OCI-LY7 (cell line): Measurements from ENCODE around the gene PFKFB2. TPM values are rescaled to one million over a fixed set of nuclear protein-coding genes. Genes with fewer than 3 reads are reported as not detected.

Experiments
- BruUV-seq: library from RNA; stranded (reverse); fragments of 400-500 nt; replicated peaks from 2 replicates; lab custom pipeline; 2021; lab: Mats Ljungman, UMichigan
- CTCF ChIA-PET: fragments of 300-600 bp; sonication (Branson Sonifier 250); formaldehyde crosslinking; loops from one replicate; lab custom pipeline; 2022; ENCODE audit warnings: antibody characterized with exemption; ENCODE audit not compliant: unreplicated experiment; lab: Charles Lee
- POLR2A ChIA-PET: fragments of 300-600 bp; sonication (Branson Sonifier 250); formaldehyde crosslinking; loops from one replicate; lab custom pipeline; 2022; ENCODE audit warnings: antibody characterized with exemption; lab: Charles Lee
- DNase-seq: peaks from one replicate; pipeline ENCODE4 v3.0.0-alpha.2; 2015; ENCODE audit warnings: low spot score
- H2AFZ ChIP-seq: fragments of 200-600 bp; sonication (generic), shearing (Covaris generic); 2 replicates; pipeline ENCODE4 v1.6.1; 2014; ENCODE audit warnings: mild to moderate bottlenecking, antibody characterized with exemption, low read length, moderate library complexity
- H3K27ac ChIP-seq: fragments of 200-600 bp; sonication (generic); 2 replicates; pipeline ENCODE4 v1.5.1; 2014; ENCODE audit warnings: mixed run types, low read depth, mild to moderate bottlenecking, moderate library complexity, low read length, inconsistent platforms; ENCODE audit not compliant: poor library complexity, severe bottlenecking
- H3K36me3 ChIP-seq: fragments of 200-600 bp; sonication (generic); 2 replicates; pipeline ENCODE4 v1.6.1; 2014; ENCODE audit warnings: mild to moderate bottlenecking, antibody characterized with exemption, low read length, moderate library complexity, mixed read lengths; ENCODE audit not compliant: insufficient read depth
- H3K4me1 ChIP-seq: fragments of 200-600 bp; sonication (generic); 2 replicates; pipeline ENCODE4 v1.5.1; 2014; ENCODE audit warnings: mild to moderate bottlenecking, low read length; ENCODE audit not compliant: insufficient read depth, poor library complexity, severe bottlenecking
- H3K4me2 ChIP-seq: fragments of 200-600 bp; sonication (generic); 2 replicates; pipeline ENCODE4 v1.6.1; 2014; ENCODE audit warnings: mild to moderate bottlenecking, low read length
- H3K4me3 ChIP-seq: fragments of 200-600 bp; sonication (generic); 2 replicates; pipeline ENCODE4 v1.5.1; 2014; ENCODE audit warnings: mild to moderate bottlenecking, low read depth, low read length; ENCODE audit not compliant: poor library complexity, severe bottlenecking
- H3K79me2 ChIP-seq: fragments of 200-600 bp; sonication (generic); 2 replicates; pipeline ENCODE4 v1.6.1; 2016; ENCODE audit warnings: low read depth, mild to moderate bottlenecking, low read length, moderate library complexity, mixed read lengths; ENCODE audit not compliant: insufficient read depth
- H3K9me2 ChIP-seq: fragments of 200-600 bp; sonication (generic); 2 replicates; pipeline ENCODE4 v1.6.1; 2016; ENCODE audit warnings: mild to moderate bottlenecking, low read length, mixed read lengths; ENCODE audit not compliant: insufficient read depth
- H3K9me3 ChIP-seq: fragments of 200-600 bp; sonication (generic); 2 replicates; pipeline ENCODE4 v1.6.1; 2014; ENCODE audit warnings: mild to moderate bottlenecking, mixed run types, low read length, mixed read lengths
- H4K20me1 ChIP-seq: fragments of 200-600 bp; sonication (generic); 2 replicates; pipeline ENCODE4 v1.6.1; 2014; ENCODE audit warnings: mild to moderate bottlenecking, antibody characterized with exemption, low read length, moderate library complexity, mixed read lengths; ENCODE audit not compliant: insufficient read depth
- CTCF ChIP-seq: fragments of 200-600 bp; sonication (generic); conservative IDR thresholded peaks from 2 replicates; pipeline ENCODE4 v1.5.1; 2014; ENCODE audit warnings: mild to moderate bottlenecking, antibody characterized with exemption, low read length, moderate library complexity, mixed read lengths
- EZH2phosphoT487 ChIP-seq: fragments of 200-600 bp; sonication (generic); IDR thresholded peaks from 2 replicates; pipeline ENCODE4 v1.6.1; 2018; ENCODE audit warnings: low read depth, borderline replicate concordance, mild to moderate bottlenecking, mixed run types, antibody characterized with exemption, low read length, moderate library complexity, mixed read lengths
- intact Hi-C: fragments of 100-400 bp; cut with micrococcal nuclease; formaldehyde crosslinking; loops from one replicate; pipeline ENCODE4 v1.10.0; 2022; ENCODE audit not compliant: unreplicated experiment
- total RNA-seq, 2 experiments: library from RNA; depleted of rRNA in 1 of 2; stranded (reverse); fragments of >200 nt in 1 of 2; shearing (Covaris generic) in 1 of 2; gene quantifications; 2 replicates each; pipeline ENCODE4 v1.2.3, GENCODE V29; 2014 to 2022

The PFKFB2 gene
- total RNA-seq, 2 experiments from 2014 or later = 9.8 to 13.1 TPM

- Histone ChIP-seq H4K20me1 (no peaks in the 10 kb centered on the region), H3K27ac (no peak overlapping the region), H3K4me1 (no peaks in the 10 kb centered on the region), H3K9me2 (no peaks in the 10 kb centered on the region), H3K4me2 (no peak overlapping the region), H3K4me3 (no peak overlapping the region), H3K79me2 (no peaks in the 10 kb centered on the region), H2AFZ (no peak overlapping the region), H3K9me3 (no peaks in the 10 kb centered on the region), H3K36me3 (no peaks in the 10 kb centered on the region)
- no peak for TF ChIP-seq CTCF
- TF ChIP-seq EZH2phosphoT487 = no peak
- intact Hi-C loops = loop anchor here (10.0 kb wide), 1 partner anchor 65 kb away; no protein-coding TSS in a partner anchor
- POLR2A ChIA-PET = no interaction called here
- no peak for DNase-seq
- CTCF ChIA-PET = no interaction called here
- BruUV-seq = no TSS peak
Measured at GRCh38 chr1:207009182-207009850, 43.8 kb upstream of the PFKFB2 start.

DNA sequence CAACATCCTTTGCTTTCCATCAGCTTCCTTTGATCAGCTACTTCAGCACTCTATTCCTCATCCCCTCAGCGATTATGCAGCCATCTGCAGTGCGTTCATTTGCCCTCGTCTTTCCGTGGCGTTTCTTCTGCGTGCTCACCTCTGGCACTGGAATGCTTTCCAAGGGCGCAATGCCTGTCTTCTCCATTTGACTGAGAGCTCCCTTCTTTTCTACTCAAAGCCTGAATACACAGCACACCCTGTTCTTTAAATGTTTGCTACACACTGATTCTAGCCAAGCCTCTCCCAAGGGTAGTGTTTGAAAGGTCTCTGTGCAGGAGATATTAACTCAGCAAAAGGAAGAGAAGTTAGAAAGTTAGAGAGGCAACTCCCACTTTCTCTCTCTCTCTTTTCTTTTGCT is 43.1 kb upstream of the PFKFB2 start:
- BruUV-seq = no TSS peak
- Histone ChIP-seq H3K4me2 (no peak overlapping the region), H3K9me2 (no peaks in the 10 kb centered on the region), H3K36me3 (no peaks in the 10 kb centered on the region), H3K4me1 (no peaks in the 10 kb centered on the region), H3K27ac (no peak overlapping the region), H3K4me3 (no peak overlapping the region), H3K79me2 (no peaks in the 10 kb centered on the region), H3K9me3 (no peaks in the 10 kb centered on the region), H4K20me1 (no peaks in the 10 kb centered on the region), H2AFZ (no peak overlapping the region)
- TF ChIP-seq CTCF (no peak), EZH2phosphoT487 (no peak)
- ChIA-PET CTCF (no interaction called here), POLR2A (no interaction called here)
- DNase-seq = no peak
- intact Hi-C loops = loop anchor here (10.0 kb wide), 1 partner anchor 65 kb away; no protein-coding TSS in a partner anchor

GRCh38 chr1:207010726-207011125 is 42.3 kb upstream of the PFKFB2 start:
- intact Hi-C loops = no loop called here
- no peaks in the 10 kb centered on the region for H3K36me3 ChIP-seq
- ChIA-PET CTCF (no interaction called here), POLR2A (interaction anchor here (0.5 to 1.0 kb wide), 3 partner anchors 9 to 371 kb away, joined by 3 to 5 read pairs (median 5); no protein-coding TSS in a partner anchor)
- no TSS peak for BruUV-seq
- no peak for DNase-seq
- H4K20me1 ChIP-seq = no peaks in the 10 kb centered on the region
- no peaks in the 10 kb centered on the region for H3K79me2 ChIP-seq
- H3K9me2 ChIP-seq = no peaks in the 10 kb centered on the region
- no peaks in the 10 kb centered on the region for H3K9me3 ChIP-seq
- no peaks in the 10 kb centered on the region for H3K4me1 ChIP-seq
- no peak overlapping the region for H3K4me2 ChIP-seq
- H2AFZ ChIP-seq = no peak overlapping the region
- TF ChIP-seq EZH2phosphoT487 (no peak), CTCF (no peak)
- H3K27ac ChIP-seq = no peak overlapping the region
- H3K4me3 ChIP-seq = no peak overlapping the region
